CD4-positive, alpha-beta T cell treated with Interleukin-21 for 1 hour (primary cell): Measurements from ENCODE around the gene PSD.
A peak's percentile ranks its signal among the peaks of the same experiment; 100 is the strongest.

Experiments used
- DNase-seq: peaks from one replicate; pipeline ENCODE4 v3.0.0-alpha.2; 2020

Gene PSD

DNA sequence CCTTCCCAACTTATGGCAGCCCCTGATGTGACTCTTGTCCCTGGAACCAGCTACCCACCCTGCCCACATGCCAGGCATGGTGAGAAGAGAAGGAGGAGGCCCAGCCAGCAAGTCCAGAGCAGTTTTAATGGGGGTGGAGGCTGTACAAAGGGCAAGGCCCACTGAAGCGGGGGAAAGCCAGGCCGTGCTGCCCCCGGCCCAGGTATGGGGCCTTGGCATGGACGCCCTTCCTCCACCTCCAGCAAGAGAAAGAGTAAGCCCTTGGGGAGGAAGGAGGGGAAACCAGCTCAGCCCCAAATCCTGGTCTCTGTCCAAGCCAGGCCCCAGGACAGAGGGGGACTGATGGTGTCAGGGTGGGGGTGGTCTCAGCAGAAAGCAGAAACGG lies 16.1 kb downstream of the PSD start:
- peak; percentile 6 for DNase-seq

DNA sequence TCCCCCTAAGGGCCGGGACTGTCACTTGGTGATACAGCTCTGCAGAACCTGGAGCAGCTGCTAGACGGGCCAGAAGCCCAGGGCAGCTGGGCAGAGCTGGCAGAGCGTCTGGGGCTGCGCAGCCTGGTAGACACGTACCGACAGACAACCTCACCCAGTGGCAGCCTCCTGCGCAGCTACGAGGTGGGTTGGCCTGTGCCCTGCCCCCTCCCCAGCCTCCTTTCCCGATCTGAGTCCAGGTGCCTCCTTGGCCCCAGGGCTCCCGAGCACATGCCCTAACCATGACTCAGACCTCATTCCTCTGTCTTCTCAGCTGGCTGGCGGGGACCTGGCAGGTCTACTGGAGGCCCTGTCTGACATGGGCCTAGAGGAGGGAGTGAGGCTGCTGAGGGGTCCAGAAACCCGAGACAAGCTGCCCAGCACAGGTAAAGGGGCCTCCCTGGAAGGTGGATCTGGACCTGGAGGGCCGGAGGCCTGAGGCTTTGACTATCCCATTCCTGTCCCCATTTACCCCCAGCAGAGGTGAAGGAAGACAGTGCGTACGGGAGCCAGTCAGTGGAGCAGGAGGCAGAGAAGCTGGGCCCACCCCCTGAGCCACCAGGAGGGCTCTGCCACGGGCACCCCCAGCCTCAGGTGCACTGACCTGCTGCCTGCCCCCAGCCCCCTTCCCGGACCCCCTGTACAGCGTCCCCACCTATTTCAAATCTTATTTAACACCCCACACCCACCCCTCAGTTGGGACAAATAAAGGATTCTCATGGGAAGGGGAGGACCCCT lies 16.7 kb downstream of the PSD start:
- DNase-seq, result no peak

DNA sequence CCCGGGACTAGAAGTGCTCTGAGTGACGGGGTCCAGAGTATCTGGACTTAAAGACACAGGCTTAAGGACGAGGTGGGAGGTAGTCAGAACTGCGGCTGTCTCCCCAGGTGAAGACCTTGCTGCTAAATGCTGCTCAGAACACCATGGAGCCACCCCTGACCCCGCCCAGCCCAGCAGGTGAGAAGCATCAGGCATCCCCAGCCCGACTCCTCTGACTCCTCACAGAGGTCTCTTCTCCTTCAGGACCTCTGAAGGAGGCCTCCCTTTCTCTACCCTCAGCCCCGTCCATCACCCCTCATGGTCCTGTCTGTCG lies 17.3 kb downstream of the PSD start:
- peak; percentile 11 for DNase-seq

DNA sequence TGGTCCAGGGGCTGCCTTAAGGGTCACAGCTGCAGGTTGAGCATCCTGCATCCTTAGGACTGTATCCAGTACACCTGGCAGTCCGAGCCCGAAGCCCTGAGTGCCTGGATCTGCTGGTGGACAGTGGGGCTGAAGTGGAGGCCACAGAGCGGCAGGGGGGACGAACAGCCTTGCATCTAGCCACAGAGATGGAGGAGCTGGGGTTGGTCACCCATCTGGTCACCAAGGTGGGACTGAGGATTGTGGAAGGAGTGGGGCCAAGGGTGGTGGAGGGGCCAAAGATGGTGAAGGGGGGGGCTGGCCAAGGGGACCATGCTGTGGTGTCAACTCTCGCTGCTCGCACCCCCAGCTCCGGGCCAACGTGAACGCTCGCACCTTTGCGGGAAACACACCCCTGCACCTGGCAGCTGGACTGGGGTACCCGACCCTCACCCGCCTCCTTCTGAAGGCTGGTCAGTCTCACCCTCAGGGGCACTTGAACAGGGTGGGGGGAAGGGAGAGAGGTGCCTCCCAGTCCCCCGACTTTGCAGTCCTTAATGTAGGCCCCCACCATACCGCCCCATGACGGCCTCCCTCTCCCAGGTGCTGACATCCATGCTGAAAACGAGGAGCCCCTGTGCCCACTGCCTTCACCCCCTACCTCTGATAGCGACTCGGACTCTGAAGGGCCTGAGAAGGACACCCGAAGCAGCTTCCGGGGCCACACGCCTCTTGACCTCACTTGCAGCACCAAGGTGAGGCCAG lies 17.8 kb downstream of the PSD start:
- DNase-seq, result peak; percentile 15

DNA sequence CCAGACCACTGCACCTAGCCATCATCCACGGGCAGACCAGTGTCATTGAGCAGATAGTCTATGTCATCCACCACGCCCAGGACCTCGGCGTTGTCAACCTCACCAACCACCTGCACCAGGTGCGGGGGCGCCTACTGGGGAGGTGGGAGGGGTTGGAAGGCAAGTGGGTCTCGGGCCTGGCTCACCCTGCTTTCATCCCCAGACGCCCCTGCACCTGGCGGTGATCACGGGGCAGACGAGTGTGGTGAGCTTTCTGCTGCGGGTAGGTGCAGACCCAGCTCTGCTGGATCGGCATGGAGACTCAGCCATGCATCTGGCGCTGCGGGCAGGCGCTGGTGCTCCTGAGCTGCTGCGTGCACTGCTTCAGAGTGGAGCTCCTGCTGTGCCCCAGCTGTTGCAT lies 18.5 kb downstream of the PSD start:
- no peak for DNase-seq

DNA sequence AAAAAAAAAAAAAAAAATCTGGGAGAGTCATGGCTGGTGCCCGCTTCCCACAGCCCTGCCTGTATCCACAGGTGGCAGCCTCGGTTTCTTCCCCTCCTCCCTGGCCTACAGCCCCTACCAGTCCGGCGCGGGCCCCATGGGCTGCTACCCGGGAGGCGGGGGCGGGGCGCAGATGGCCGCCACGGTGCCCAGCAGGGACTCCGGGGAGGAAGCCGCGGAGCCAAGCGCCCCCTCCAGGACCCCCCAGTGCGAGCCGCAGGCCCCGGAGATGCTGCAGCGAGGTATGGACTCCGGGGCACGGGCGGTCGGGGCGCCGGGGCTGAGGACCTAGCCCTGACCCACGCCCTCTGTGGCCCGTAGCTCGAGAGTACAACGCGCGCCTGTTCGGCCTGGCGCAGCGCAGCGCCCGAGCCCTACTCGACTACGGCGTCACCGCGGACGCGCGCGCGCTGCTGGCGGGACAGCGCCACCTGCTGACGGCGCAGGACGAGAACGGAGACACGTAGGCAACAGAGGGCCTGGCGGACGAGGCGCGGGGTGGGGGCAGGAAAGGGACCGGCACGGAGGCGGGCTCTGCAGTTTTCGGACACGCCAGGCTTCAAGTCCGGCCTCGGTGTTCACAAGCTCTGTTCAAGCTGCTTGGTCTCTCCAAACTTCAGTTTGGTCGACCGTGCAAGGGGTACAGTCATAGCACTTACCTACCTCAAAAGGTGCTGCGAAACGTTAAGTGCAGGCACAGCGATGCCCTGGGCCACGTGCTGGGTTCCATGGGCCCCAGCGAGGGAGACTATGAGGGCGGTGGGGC lies 19.2 kb downstream of the PSD start:
- peak; percentile 91 for DNase-seq

DNA sequence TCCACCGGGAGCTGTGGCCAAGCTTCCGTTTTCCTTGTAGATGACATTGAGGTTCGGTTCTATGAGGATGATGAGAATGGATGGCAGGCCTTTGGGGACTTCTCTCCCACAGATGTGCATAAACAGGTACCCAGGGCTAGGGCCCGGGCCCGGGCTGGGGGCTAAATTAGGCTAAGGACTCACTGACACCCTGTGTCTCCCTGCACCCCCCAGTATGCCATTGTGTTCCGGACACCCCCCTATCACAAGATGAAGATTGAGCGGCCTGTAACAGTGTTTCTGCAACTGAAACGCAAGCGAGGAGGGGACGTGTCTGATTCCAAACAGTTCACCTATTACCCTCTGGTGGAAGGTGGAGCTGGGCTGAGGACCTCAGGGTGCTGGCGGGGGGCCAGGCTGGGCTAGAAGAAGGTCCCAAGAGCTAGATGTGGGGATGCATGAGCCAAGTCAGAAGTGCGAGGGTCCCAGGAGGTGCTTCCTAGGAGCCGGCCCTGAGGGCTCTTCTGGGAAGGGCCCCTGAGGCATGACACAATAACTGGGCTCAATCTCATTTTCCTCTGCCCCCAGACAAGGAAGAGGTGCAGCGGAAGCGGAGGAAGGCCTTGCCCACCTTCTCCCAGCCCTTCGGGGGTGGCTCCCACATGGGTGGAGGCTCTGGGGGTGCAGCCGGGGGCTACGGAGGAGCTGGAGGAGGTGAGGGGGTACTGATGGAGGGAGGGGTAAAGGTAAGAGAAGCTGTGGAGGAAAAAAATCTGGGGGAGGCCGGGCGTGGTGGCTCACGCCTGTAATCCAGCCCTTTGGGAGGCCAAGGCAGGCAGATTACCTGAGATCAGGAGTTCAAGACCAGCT lies 20.2 kb downstream of the PSD start:
- DNase-seq, result no peak

DNA sequence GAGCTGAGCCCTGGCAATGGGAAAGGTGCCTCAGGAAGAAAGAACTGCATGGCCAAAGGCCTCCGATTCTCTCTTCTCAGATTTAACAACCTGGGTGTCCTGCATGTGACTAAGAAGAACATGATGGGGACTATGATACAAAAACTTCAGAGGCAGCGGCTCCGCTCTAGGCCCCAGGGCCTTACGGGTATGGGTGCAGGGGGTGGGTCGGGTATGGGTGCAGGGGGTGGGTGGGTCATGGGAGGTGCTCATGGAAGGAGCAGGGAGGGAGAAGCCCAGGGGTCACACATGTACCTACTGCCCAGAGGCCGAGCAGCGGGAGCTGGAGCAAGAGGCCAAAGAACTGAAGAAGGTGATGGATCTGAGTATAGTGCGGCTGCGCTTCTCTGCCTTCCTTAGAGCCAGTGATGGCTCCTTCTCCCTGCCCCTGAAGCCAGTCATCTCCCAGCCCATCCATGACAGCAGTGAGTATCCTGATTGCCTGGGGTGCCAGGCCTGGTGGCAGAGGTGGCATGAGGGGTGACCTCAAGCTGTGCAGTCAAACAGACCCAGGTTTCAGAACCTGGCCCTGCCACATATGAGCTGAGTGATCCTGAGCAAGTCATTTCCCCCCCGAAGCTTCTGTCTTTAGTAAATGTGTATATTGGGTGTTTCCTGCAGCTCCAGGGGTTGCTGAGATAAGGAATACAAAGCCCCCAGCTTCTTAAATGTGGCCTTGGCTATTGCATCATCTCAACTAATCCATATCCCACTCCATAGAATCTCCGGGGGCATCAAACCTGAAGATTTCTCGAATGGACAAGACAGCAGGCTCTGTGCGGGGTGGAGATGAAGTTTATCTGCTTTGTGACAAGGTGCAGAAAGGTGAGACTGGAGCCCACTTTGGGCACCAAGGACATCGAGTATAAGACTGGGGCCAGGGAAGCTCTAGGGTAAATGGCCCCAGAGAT lies 21.1 kb downstream of the PSD start:
- DNase-seq, result peak; percentile 15

DNA sequence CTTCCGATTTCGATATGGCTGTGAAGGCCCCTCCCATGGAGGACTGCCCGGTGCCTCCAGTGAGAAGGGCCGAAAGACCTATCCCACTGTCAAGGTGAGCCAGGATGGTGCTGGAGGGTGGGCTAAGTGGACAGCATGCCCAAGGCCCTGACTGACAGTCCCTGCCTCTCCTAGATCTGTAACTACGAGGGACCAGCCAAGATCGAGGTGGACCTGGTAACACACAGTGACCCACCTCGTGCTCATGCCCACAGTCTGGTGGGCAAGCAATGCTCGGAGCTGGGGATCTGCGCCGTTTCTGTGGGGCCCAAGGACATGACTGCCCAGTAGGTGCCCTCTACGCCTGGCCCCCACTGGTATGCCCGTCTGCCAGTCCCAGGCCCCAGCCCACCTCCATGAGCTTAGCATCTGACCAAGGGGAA lies 21.8 kb downstream of the PSD start:
- no peak for DNase-seq

DNA sequence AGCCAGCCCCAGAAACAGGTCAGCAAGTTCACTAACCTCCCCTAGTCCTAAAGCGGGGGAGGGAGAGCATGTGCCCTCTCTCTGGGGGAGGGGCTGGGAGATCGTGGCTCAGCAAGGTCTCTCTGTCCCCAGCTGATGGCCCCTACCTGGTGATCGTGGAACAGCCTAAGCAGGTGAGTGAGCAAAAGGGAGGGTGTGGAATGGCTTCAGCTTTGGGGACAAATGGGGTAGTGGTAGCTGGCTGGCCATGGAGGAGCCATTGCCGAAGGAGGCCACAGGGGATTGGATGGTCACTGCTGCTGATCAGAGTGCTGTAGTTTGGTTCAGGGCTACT lies 22.3 kb downstream of the PSD start:
- no peak for DNase-seq

DNA sequence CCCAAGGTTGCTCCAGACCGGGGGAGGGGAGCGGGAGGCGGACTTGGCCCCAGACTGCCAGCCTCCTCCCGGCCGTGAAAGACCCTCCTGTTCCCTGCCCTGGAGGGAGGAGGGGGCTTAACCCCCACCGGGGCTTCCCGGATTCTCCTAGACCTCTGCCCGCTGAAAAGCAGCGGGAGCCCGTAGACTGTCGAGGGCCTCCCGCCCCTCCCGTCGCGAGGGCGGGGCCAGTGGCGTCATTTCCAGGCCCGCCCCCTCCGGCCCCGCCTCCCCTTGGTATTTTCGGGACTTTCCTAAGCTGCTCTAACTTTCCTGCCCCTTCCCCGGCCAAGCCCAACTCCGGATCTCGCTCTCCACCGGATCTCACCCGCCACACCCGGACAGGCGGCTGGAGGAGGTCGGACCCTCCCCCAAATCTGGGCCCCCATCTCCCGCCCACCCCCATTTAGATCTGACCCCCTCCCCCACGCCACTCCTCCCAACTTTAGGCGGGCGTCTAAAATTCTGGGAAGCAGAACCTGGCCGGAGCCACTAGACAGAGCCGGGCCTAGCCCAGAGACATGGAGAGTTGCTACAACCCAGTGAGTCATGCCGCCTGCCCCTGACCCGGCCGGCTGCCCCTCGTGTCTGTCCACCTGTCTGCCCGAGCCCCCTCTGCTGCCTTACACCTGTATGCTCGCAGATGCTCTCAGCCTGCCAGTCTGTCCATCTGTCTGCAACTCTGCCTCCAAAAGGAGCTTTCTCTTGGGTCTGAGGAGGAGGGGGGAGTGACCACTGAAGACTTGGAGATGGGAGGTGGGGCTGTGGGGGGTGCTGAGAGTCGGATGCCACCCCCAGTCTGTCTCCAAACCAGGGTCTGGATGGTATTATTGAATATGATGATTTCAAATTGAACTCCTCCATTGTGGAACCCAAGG lies 22.9 kb downstream of the PSD start, which contains the start of gene NFKB2:
TSS of gene NFKB2 (plus strand) at position 306 of the 917 bp plus-strand sequence. CDS start at position 561, 255 bp downstream.
- peak; percentile 96 for DNase-seq

DNA sequence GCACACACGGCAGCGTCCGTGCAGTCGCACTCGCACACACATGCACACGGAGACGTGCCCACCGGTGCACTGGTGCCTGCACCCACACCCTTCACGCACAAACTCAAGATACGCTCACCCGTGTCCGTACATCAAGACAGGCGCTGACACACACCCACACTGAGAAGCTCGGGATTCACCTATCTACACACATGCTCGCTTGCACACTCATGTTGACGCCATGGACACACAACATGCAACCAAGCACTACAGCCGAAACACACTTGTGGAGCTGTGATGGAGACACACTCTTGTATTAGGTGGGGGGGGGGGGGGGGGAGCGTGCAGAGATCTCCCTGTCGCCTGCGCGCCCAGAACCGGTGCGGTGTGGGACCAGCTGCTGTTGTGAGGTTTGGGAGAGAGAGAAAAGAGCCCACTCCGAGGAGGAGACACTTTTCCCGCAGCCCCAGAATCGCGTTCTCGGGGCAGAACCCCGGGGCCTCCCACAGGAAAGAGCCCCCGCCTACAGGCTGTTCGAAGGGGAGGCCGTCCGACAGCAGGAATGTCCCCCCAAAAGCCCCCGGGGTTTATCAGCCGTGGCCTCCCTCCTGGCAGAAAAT lies 23.7 kb downstream of the PSD start:
- DNase-seq, result peak; percentile 72

DNA sequence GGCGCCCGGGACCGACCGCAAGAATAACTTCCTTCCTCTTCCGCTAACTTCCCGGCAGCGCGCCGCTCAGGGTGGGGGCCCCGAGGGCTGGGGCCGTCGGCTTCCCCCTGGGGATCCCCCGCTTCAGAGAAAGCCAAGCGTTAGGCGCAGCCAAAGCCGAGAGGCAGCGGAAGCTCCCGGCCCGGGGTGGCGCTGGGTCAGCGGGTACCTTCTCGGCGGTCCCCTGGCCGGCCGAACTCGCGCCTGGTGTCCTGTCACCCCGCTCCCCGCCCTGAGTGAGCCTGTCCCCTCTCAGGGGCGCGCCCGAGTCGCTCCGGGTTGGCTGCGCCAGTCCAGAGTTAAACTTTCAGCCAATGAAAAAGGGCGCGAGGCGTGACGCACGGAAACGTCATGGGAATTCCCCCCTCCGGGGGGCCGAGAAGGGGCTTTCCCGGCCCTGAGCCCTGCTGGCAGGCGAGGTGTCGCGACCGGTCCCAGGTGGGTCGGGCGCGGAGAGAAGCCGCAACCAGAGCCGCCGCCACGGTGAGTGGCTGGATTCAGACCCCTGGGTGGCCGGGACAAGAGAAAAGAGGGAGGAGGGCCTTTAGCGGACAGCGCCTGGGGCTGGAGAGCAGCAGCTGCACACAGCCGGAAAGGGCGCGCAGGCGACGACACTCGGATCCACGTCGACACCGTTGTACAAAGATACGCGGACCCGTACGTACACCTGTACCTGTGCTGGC lies 24.3 kb downstream of the PSD start:
- DNase-seq, result peak; percentile 99

DNA sequence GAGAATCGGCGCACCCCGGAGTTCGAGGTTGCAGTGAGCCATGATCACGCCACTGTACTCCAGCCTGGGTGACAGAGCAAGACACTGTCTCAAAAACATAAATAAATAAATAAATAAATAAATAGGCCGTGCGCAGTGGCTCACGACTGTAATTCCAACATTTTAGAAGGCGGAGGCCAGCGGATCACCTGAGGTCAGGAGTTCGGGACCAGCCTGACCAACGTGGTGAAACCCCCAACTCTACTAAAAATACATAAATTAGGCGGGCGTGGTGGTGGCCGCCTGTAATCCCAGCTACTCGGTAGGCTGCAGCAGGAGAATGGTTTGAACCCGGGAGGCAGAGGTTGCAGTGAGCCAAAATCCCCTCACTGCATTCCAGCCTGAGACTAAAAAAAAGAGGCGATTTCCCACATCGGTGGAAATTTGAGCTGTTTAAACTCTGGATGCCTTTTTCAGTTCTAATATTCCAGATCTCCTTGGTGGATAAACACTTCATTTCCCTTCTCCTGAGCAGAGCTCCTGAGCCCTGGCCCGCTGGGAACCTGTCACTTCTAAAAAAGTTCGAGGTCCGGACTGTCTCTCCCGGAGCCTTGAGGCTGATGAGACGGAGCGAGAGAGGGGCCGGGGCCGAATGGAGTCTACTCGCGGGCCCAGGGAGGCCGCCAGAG lies 25.0 kb downstream of the PSD start:
- DNase-seq, result no peak

DNA sequence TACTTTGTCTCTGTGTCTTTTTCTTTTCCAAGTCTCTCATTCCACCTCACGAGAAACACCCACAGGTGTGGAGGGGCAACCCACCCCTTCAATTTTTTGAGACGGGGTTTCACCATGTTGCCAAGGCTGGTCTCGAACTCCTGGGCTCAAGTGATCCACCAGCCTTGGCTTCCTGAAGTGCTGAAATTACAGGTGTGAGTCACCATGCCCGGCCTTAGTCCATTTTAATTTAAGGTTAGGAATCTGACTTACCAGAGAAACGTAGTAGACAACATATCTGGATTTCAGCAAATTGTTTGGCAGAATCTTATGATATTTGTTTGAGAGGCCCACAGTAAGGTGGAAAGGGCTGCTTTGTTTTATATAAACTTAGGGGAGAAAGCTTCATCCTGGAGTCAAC lies 26.3 kb downstream of the PSD start:
- no peak for DNase-seq

DNA sequence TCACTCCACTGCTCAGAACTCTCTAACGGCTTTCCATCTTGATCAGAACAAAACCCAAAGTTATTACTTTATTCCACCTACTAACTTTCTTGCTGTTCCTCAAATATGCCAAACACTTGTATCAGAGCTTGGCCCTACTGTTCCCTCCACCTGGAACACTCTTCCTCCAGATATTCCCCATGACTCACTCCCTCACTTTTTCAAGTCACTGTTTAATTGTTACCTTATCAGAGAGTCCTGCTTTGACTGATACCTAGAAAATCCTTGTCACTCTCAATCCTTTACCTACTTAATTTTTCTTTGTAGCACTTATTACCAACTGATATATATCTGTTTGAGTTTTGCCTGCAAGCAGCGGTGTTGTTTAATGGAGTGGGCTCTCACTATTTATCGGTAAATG lies 28.7 kb downstream of the PSD start:
- DNase-seq, result no peak

DNA sequence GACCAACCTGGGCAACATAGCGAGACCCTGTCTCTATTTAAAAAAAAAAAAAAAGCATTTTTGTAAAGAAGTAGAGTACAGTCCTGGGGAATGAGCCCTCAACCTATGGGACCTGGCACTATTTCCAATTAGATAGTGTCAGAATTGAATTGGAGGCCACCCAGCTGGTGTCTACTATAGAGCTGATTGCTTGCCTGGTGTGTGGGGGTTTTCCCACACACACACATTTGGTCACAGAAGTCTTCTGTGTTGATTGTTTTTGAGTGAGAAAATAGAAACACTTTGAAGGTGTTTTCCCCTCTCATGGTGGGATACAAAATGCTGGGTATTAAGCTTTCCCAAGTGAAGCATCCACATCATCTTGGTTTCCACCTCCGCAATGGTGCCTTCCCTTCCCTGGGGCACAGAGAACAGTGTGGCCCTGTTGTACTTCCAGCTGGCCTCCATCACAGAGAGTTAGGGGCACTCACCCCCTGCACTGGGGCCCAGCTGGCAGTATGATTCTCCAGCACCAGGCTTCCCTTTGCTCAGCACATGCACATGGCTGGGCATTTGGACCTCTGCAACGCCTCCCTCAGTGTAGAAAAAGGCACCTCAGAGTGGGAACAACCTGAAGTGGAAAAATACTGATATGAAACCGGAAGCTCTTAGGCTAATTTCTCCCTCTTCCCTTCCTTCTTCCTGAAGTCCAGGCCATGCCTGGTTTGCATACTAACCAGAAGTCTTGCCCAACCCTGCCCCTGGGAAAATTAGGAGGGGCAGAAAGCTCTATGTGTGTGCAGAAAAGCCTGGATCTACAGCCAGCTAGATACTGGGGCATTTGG lies 33.8 kb downstream of the PSD start:
- peak; percentile 4 for DNase-seq

DNA sequence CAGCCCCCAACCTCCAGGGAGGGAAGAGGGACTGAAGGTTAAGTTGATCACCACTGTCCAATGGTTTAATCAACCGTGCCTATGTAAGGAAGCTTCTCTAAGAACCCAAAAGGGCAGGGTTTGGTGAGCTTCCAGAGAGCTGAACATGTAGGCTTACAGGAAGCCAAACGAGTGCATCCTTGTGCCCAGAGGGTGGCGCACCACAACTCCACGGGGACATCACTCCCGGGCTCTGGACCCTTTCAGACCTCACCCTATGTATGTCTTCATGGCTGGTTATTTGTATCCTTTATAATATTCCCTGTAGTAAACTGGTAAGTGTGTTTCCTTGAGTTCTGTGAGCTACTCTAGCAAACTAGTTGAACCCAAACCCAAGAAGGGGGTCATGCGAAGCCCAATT lies 34.5 kb downstream of the PSD start:
- DNase-seq, result peak; percentile 36
